NCI-H1092 treated with DMSO at 0.1 percent for 48 hours (cell line): ENCODE results near the gene ZP3.
"Not testable (repeated sequence)": the region's sequence is repeated elsewhere in the genome, so short reads cannot be mapped to it uniquely, and the experiment has no call there.

Experiments
- DNase-seq: peaks from one replicate; lab custom pipeline; 2025; lab: John Stamatoyannopoulos, UW

Gene ZP3

DNA sequence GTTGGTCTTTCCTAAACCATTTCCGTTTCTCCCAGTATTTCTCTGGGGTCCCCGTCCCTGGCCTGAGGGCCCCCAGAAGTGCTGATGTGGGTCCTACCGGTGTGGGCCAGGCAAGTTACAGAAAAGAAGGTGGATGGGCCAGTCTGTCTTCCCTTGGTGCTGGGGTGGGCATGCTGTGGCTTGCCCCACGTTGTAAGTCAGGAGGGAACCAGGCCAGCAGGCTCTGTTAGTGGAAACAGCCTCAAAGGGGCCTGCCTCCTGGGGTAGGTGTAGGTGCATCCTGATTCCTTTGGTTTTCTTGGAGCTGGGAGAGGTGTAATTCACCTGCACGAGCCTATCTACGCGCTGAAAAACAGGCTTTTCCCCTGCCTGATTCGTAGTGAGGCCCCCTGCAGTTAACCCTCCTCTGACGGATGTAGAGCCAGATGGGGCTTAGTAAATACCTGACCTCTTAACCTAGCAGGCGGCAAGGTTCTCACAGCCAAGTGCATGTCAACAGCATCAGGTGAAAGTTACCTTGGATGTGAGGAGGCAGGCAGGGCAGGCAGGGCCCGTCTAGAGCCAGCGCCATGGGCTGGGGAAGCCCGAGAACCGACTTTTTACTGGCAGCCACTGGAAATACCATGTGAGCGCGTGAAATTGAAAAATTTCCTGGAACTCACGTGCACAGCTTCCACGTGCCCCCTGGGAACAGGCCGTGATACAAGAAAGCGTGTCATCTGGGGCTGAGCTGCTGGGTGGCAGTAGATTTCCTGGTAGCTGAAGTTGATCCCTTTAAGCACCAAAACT lies 61.3 kb downstream of the ZP3 start:
- not testable (repeated sequence) for DNase-seq

DNA sequence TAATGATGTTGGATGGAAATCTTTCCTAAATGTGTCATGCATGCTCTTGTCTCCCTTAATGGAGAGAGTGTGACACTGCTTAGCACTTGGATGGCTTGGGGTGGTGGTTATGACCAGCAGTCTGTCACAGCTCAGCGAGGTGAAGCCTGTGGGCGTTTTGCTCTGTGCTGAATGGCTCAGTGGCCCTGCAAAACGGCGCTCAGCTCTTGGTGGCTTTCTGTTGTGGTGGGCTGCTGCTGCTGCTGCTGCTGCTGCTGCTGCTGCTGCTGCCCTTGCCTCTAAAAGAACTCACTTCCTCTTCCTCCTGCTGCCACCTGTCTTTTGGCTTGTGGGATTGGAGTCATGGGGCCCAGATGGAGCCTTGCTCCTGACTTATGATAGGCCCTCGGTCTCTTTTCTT lies 61.9 kb downstream of the ZP3 start:
- not testable (repeated sequence) for DNase-seq

GRCh38 chr7:76487969-76488368 lies 63.2 kb downstream of the ZP3 start:
- not testable (repeated sequence) for DNase-seq
